PC-9 (cell line): ENCODE data around the gene MALRD1. TPM values are rescaled to one million over a fixed set of nuclear protein-coding genes. Genes with fewer than 3 reads are reported as not detected.

ENCODE experiments used
- BruUV-seq: library from RNA; stranded (reverse); fragments of 400-500 nt; replicated peaks from 2 replicates; lab custom pipeline; 2021; lab: Mats Ljungman, UMichigan
- CTCF ChIA-PET: fragments of 300-600 bp; sonication (Branson Sonifier 250); formaldehyde crosslinking; loops from one replicate; lab custom pipeline; 2022; ENCODE audit warnings: antibody characterized with exemption; lab: Charles Lee
- POLR2A ChIA-PET: fragments of 300-600 bp; sonication (Branson Sonifier 250); formaldehyde crosslinking; loops from one replicate; lab custom pipeline; 2022; ENCODE audit warnings: antibody characterized with exemption; ENCODE audit not compliant: unreplicated experiment; lab: Charles Lee
- DNase-seq, 2 experiments: peaks; one replicate each; pipeline versions ENCODE4 v3.0.0 to v3.0.0-alpha.2; 2015 to 2022; ENCODE audit warnings: mixed read lengths in 1 of 2
- H2AFZ ChIP-seq: fragments of 200-600 bp; sonication (generic); 2 replicates; pipeline ENCODE4 v1.8.1; 2017; ENCODE audit warnings: antibody characterized with exemption
- H3F3A ChIP-seq: fragments of 200-600 bp; sonication (generic); 2 replicates; pipeline ENCODE4 v1.8.1; 2017; ENCODE audit warnings: antibody characterized with exemption, mild to moderate bottlenecking, low read depth; ENCODE audit not compliant: insufficient read depth
- H3K27ac ChIP-seq: fragments of 200-600 bp; sonication (generic); 2 replicates; pipeline ENCODE4 v1.6.1; 2016; ENCODE audit warnings: mixed run types
- H3K27me3 ChIP-seq: fragments of 200-600 bp; sonication (generic); 2 replicates; pipeline ENCODE4 v1.6.1; 2016; ENCODE audit warnings: low read depth, mixed run types; ENCODE audit not compliant: insufficient read depth
- H3K36me3 ChIP-seq: fragments of 200-600 bp; sonication (generic); 2 replicates; pipeline ENCODE4 v1.6.1; 2016; ENCODE audit warnings: low read depth, mixed run types
- H3K4me1 ChIP-seq: fragments of 200-600 bp; sonication (generic); replicated peaks from 2 replicates; pipeline ENCODE4 v1.6.1; 2016; ENCODE audit warnings: mixed run types; ENCODE audit not compliant: insufficient read depth
- H3K4me2 ChIP-seq: fragments of 200-600 bp; sonication (generic); 2 replicates; pipeline ENCODE4 v1.6.1; 2017; ENCODE audit warnings: mixed run types
- H3K4me3 ChIP-seq: fragments of 200-600 bp; sonication (generic); 2 replicates; pipeline ENCODE4 v1.6.1; 2016; ENCODE audit warnings: mixed run types
- H3K79me2 ChIP-seq: fragments of 200-600 bp; sonication (generic); 2 replicates; pipeline ENCODE4 v1.6.1; 2017; ENCODE audit warnings: low read depth, mixed run types
- H3K9me2 ChIP-seq: fragments of 200-600 bp; sonication (generic); 2 replicates; pipeline ENCODE4 v1.8.1; 2017; ENCODE audit warnings: mild to moderate bottlenecking; ENCODE audit not compliant: insufficient read depth
- H3K9me3 ChIP-seq: fragments of 200-600 bp; sonication (generic); 2 replicates; pipeline ENCODE4 v1.8.1; 2016; ENCODE audit warnings: low read depth; ENCODE audit not compliant: insufficient read depth
- H4K20me1 ChIP-seq: fragments of 200-600 bp; sonication (generic); 2 replicates; pipeline ENCODE4 v1.8.1; 2017; ENCODE audit not compliant: insufficient read depth
- EZH2 ChIP-seq: fragments of 200-600 bp; sonication (generic); IDR thresholded peaks from 2 replicates; pipeline ENCODE4 v1.8.0; 2017; ENCODE audit warnings: antibody characterized with exemption, low read depth
- intact Hi-C: fragments of 100-400 bp; cut with micrococcal nuclease; formaldehyde crosslinking; loops from one replicate; pipeline ENCODE4 v1.10.0; 2022; ENCODE audit not compliant: unreplicated experiment
- total RNA-seq: library from RNA; stranded (reverse); gene quantifications from 2 replicates; pipeline ENCODE4 v1.2.3, GENCODE V29; 2021
- TF ChIP-seq, protein P1 (sequence below): fragments of 200-600 bp; sonication (generic); conservative IDR thresholded peaks from 2 replicates; pipeline ENCODE4 v1.6.1; 2017; ENCODE audit warnings: mixed run types, antibody characterized with exemption, mild to moderate bottlenecking, moderate library complexity

The MALRD1 gene
- total RNA-seq, 1 experiment from 2014 or later = not detected

GRCh38 chr10:19549503-19549902 is 500.9 kb downstream of the MALRD1 start:
- Histone ChIP-seq H3K27me3 (no peaks in the 10 kb centered on the region), H3K4me2 (no peak overlapping the region), H3K4me1 (no peaks in the 10 kb centered on the region), H4K20me1 (no peaks in the 10 kb centered on the region), H3K36me3 (no peaks in the 10 kb centered on the region), H3K4me3 (no peak overlapping the region), H3F3A (no peaks in the 10 kb centered on the region), H3K79me2 (no peaks in the 10 kb centered on the region), H3K9me2 (no peaks in the 10 kb centered on the region), H3K27ac (no peak overlapping the region), H3K9me3 (no peaks in the 10 kb centered on the region), H2AFZ (no peak overlapping the region)
- no TSS peak for BruUV-seq
- no peak for DNase-seq
- intact Hi-C loops = no loop called here
- ChIA-PET POLR2A (no interaction called here), CTCF (no interaction called here)
- TF ChIP-seq EZH2 = no peak
- TF ChIP-seq, protein P1, sequence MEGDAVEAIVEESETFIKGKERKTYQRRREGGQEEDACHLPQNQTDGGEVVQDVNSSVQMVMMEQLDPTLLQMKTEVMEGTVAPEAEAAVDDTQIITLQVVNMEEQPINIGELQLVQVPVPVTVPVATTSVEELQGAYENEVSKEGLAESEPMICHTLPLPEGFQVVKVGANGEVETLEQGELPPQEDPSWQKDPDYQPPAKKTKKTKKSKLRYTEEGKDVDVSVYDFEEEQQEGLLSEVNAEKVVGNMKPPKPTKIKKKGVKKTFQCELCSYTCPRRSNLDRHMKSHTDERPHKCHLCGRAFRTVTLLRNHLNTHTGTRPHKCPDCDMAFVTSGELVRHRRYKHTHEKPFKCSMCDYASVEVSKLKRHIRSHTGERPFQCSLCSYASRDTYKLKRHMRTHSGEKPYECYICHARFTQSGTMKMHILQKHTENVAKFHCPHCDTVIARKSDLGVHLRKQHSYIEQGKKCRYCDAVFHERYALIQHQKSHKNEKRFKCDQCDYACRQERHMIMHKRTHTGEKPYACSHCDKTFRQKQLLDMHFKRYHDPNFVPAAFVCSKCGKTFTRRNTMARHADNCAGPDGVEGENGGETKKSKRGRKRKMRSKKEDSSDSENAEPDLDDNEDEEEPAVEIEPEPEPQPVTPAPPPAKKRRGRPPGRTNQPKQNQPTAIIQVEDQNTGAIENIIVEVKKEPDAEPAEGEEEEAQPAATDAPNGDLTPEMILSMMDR = no peak

DNA sequence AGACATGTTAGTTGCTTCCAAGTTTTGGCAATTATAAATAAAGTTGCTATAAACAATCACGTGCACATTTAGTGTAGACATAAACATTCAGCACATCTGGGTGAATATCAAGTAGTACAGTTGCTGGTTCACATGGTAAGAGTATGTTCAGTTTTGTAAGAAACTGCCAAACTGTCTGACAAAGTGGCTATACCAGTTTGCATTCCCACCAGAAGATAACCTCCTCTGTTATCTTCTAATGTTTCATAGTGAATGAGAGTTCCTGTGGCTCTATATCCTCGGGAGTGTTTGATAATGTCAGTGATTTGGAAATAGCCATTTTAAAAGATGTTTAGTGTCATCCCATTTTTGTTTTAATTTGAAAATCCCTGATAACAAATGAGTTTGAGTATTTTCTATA is 508.1 kb downstream of the MALRD1 start:
- no peaks in the 10 kb centered on the region for H3F3A ChIP-seq
- TF ChIP-seq, protein P1 = no peak
- no peak for TF ChIP-seq EZH2
- no peaks in the 10 kb centered on the region for H3K27me3 ChIP-seq
- H4K20me1 ChIP-seq = no peaks in the 10 kb centered on the region
- no peak for DNase-seq
- POLR2A ChIA-PET = no interaction called here
- H3K79me2 ChIP-seq = no peaks in the 10 kb centered on the region
- no peaks in the 10 kb centered on the region for H3K36me3 ChIP-seq
- CTCF ChIA-PET = no interaction called here
- H3K4me1 ChIP-seq = no peaks in the 10 kb centered on the region
- intact Hi-C loops = no loop called here
- H3K27ac ChIP-seq = no peak overlapping the region
- no peak overlapping the region for H3K4me2 ChIP-seq
- no peaks in the 10 kb centered on the region for H3K9me3 ChIP-seq
- no peak overlapping the region for H2AFZ ChIP-seq
- no peak overlapping the region for H3K4me3 ChIP-seq
- no TSS peak for BruUV-seq
- H3K9me2 ChIP-seq = no peaks in the 10 kb centered on the region

DNA sequence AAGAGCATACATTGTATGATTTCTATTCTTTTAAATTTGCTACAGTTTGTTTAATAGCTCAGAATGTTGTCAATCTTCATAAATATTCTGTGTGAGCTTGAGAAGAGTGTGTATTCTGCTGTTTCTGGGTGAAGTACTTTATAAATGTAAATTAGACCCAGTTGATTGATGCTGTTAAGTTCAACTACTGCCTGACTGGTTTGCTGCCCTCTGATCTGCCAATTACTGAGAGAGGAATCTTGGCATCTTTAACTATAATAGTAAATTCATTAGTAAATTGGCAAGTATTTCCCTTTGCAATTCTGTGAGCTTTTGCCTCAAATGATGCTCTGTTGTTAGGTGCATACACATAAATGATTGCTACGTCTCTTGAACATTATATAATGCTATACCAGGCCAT is 512.6 kb downstream of the MALRD1 start:
- DNase-seq = no peak
- Histone ChIP-seq H3K9me3 (no peaks in the 10 kb centered on the region), H3K4me1 (no peaks in the 10 kb centered on the region), H3K4me2 (no peak overlapping the region), H3K9me2 (no peaks in the 10 kb centered on the region), H3K36me3 (no peaks in the 10 kb centered on the region), H3K79me2 (no peaks in the 10 kb centered on the region), H3K27ac (no peak overlapping the region), H3F3A (no peaks in the 10 kb centered on the region), H3K27me3 (no peaks in the 10 kb centered on the region), H3K4me3 (no peak overlapping the region), H2AFZ (no peak overlapping the region), H4K20me1 (no peaks in the 10 kb centered on the region)
- TF ChIP-seq EZH2 = no peak
- TF ChIP-seq, protein P1 = no peak
- POLR2A ChIA-PET = no interaction called here
- BruUV-seq = no TSS peak
- intact Hi-C loops = no loop called here
- CTCF ChIA-PET = no interaction called here
